ENCODE results near the gene ZNF418. TPM values are rescaled to one million over a fixed set of nuclear protein-coding genes. Genes with fewer than 3 reads are reported as not detected.
"Not testable (repeated sequence)": the region's sequence is repeated elsewhere in the genome, so short reads cannot be mapped to it uniquely, and the experiment has no call there.

ZNF418 gene
- total RNA-seq, 1 donor from 2014 or later, result 5.2 TPM

GRCh38 chr19:57890706-57891105 lies 44.5 kb downstream of the ZNF418 start:
- DNase-seq (ENCODE audit: low spot score), result not testable (repeated sequence)

GRCh38 chr19:57888560-57889231 lies 46.5 kb downstream of the ZNF418 start, which contains the start of gene ZNF814:
Gene ZNF814 (minus strand): TSS chr19:57889037. CDS start chr19:57888802, 235 bp downstream.
- no peak for DNase-seq (ENCODE audit: low spot score)

GRCh38 chr19:57888107-57888559 lies 47.1 kb downstream of the ZNF418 start:
- DNase-seq (ENCODE audit: low spot score), result no peak

- no peak for DNase-seq (ENCODE audit: low spot score)
Observed at GRCh38 chr19:57887195-57887941, 47.8 kb downstream of the ZNF418 start.

GRCh38 chr19:57886046-57886445 lies 49.2 kb downstream of the ZNF418 start:
- DNase-seq (ENCODE audit: low spot score), result no peak

- not testable (repeated sequence) for DNase-seq (ENCODE audit: low spot score)
Observed at GRCh38 chr19:57873883-57874799, 61.1 kb downstream of the ZNF418 start.

GRCh38 chr19:57872450-57872849 lies 62.8 kb downstream of the ZNF418 start:
- DNase-seq (ENCODE audit: low spot score), result no peak

Other genes starting within 250 kb of the ZNF418 start
- 4.8 TPM for gene ZNF154, start 226.2 kb downstream of the ZNF418 start, total RNA-seq
- 3.9 TPM for gene ZNF671, start 207.8 kb downstream of the ZNF418 start, total RNA-seq
- gene ZNF776, start 188.6 kb downstream of the ZNF418 start, total RNA-seq, result 11.5 TPM
- gene ZNF586, start 165.7 kb downstream of the ZNF418 start, total RNA-seq, result 13.0 TPM
- 4.0 TPM for gene ZNF552, start 120.5 kb downstream of the ZNF418 start, total RNA-seq
- gene ZNF587B, start 105.1 kb downstream of the ZNF418 start, total RNA-seq, result 16.6 TPM
- 25.7 TPM for gene ZNF587, start 85.5 kb downstream of the ZNF418 start, total RNA-seq
- 19.7 TPM for gene ZNF814, start 46.4 kb downstream of the ZNF418 start, total RNA-seq
- 11.1 TPM for gene ZNF417, start 18.8 kb downstream of the ZNF418 start, total RNA-seq
- 4.0 TPM for gene ZNF256, start 12.3 kb upstream of the ZNF418 start, total RNA-seq
- gene C19orf18, start 39.1 kb upstream of the ZNF418 start, total RNA-seq, result 1.3 TPM
- gene ZNF606, start 67.4 kb upstream of the ZNF418 start, total RNA-seq, result 7.9 TPM
- gene ZSCAN1, start 98.6 kb upstream of the ZNF418 start, total RNA-seq, result not detected
- 3.5 TPM for gene ZNF135, start 123.9 kb upstream of the ZNF418 start, total RNA-seq
- gene ZSCAN18, start 162.8 kb upstream of the ZNF418 start, total RNA-seq, result 34.8 TPM
- gene ZNF329, start 215.4 kb upstream of the ZNF418 start, total RNA-seq, result 8.3 TPM
- 20.5 TPM for gene ZNF274, start 247.7 kb upstream of the ZNF418 start, total RNA-seq